GM18505 (cell line): ENCODE results near the gene LILRB5.

Source experiments
- ATAC-seq: cut with Tn5 transposase; IDR thresholded peaks from one replicate; pipeline ENCODE4 v1.9.1; 2021; ENCODE audit not compliant: unreplicated experiment
- POLR2A ChIP-seq: IDR thresholded peaks from 4 replicates; pipeline ENCODE4 v1.6.1; 2011; ENCODE audit warnings: borderline replicate concordance; ENCODE audit not compliant: insufficient read depth, insufficient read length; ENCODE audit errors: extremely low read depth

The LILRB5 gene

GRCh38 chr19:54203151-54203611, 53.9 kb downstream of the LILRB5 start:
- ATAC-seq: no peak
- no peak for TF ChIP-seq POLR2A

- ATAC-seq: no peak
- TF ChIP-seq POLR2A: no peak
Measured at GRCh38 chr19:54201980-54202379, 55.1 kb downstream of the LILRB5 start.

- no peak for ATAC-seq
- no peak for TF ChIP-seq POLR2A
Measured at GRCh38 chr19:54201172-54201701, 55.8 kb downstream of the LILRB5 start.
